WTC11 (cell line): ENCODE data around the gene C20orf141.

Experiments used
- ATF3 ChIP-seq: sonication (generic); formaldehyde crosslinking; conservative IDR thresholded peaks from 2 replicates; pipeline ENCODE4 v1.8.1; 2022; ENCODE audit warnings: mild to moderate bottlenecking, missing genetic modification reagents
- CTCF ChIP-seq: fragments of 200-600 bp; IDR thresholded peaks from 2 replicates; pipeline ENCODE4 v1.8.0; 2022; ENCODE audit warnings: antibody characterized with exemption
- FOXJ3 ChIP-seq: sonication (generic); formaldehyde crosslinking; IDR thresholded peaks from 2 replicates; pipeline ENCODE4 v1.9.0; 2021; ENCODE audit warnings: missing genetic modification reagents, mild to moderate bottlenecking, borderline replicate concordance
- GABPB1 ChIP-seq: sonication (generic); formaldehyde crosslinking; IDR thresholded peaks from 2 replicates; pipeline ENCODE4 v1.8.1; 2023; ENCODE audit warnings: mild to moderate bottlenecking, missing genetic modification reagents
- GRHL2 ChIP-seq: fragments of 250-450 bp; sonication (Bioruptor Pico); IDR thresholded peaks from 2 replicates; pipeline ENCODE4 v1.8.0; 2022; ENCODE audit warnings: mild to moderate bottlenecking, moderate library complexity; ENCODE audit not compliant: insufficient replicate concordance, severe bottlenecking
- KAT7 ChIP-seq: sonication (generic); formaldehyde crosslinking; IDR thresholded peaks from 2 replicates; pipeline ENCODE4 v1.8.1; 2023; ENCODE audit warnings: missing genetic modification reagents, mild to moderate bottlenecking, borderline replicate concordance
- NFE2L1 ChIP-seq: sonication (generic); formaldehyde crosslinking; IDR thresholded peaks from 2 replicates; pipeline ENCODE4 v1.8.1; 2023; ENCODE audit warnings: missing genetic modification reagents
- NFYB ChIP-seq: sonication (generic); formaldehyde crosslinking; conservative IDR thresholded peaks from 2 replicates; pipeline ENCODE4 v1.8.0; 2022; ENCODE audit warnings: low read depth, missing genetic modification reagents
- NR3C1 ChIP-seq: sonication (generic); formaldehyde crosslinking; conservative IDR thresholded peaks from 2 replicates; pipeline ENCODE4 v1.8.1; 2023; ENCODE audit warnings: low read depth, mild to moderate bottlenecking, missing genetic modification reagents
- RELA ChIP-seq: sonication (generic); formaldehyde crosslinking; IDR thresholded peaks from 2 replicates; pipeline ENCODE4 v1.8.1; 2022; ENCODE audit warnings: missing genetic modification reagents, mild to moderate bottlenecking, borderline replicate concordance
- USF1 ChIP-seq: sonication (generic); formaldehyde crosslinking; IDR thresholded peaks from 2 replicates; pipeline ENCODE4 v1.8.0; 2022; ENCODE audit warnings: mild to moderate bottlenecking, missing genetic modification reagents
- TF ChIP-seq, protein P1 (sequence below): sonication (generic); formaldehyde crosslinking; IDR thresholded peaks from 2 replicates; pipeline ENCODE4 v1.8.0; 2022; ENCODE audit warnings: mild to moderate bottlenecking, missing genetic modification reagents
- TF ChIP-seq, protein P2 (sequence below): sonication (generic); formaldehyde crosslinking; IDR thresholded peaks from 2 replicates; pipeline ENCODE4 v1.8.1; 2023; ENCODE audit warnings: mild to moderate bottlenecking, missing genetic modification reagents

- no peak for TF ChIP-seq CTCF
- no peak for TF ChIP-seq GRHL2 (CRISPR knock-in tag)
- no peak for TF ChIP-seq NR3C1
- TF ChIP-seq USF1 (CRISPR knock-in tag): no peak
- no peak for TF ChIP-seq ATF3
- TF ChIP-seq, protein P1, sequence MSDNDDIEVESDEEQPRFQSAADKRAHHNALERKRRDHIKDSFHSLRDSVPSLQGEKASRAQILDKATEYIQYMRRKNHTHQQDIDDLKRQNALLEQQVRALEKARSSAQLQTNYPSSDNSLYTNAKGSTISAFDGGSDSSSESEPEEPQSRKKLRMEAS (CRISPR knock-in tag): no peak
- no peak for TF ChIP-seq NFE2L1 (CRISPR knock-in tag)
- no peak for TF ChIP-seq FOXJ3 (CRISPR knock-in tag)
- TF ChIP-seq RELA (CRISPR knock-in tag): no peak
- no peak for TF ChIP-seq KAT7 (CRISPR knock-in tag)
- TF ChIP-seq GABPB1 (CRISPR knock-in tag): no peak
- TF ChIP-seq, protein P2, sequence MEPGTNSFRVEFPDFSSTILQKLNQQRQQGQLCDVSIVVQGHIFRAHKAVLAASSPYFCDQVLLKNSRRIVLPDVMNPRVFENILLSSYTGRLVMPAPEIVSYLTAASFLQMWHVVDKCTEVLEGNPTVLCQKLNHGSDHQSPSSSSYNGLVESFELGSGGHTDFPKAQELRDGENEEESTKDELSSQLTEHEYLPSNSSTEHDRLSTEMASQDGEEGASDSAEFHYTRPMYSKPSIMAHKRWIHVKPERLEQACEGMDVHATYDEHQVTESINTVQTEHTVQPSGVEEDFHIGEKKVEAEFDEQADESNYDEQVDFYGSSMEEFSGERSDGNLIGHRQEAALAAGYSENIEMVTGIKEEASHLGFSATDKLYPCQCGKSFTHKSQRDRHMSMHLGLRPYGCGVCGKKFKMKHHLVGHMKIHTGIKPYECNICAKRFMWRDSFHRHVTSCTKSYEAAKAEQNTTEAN (CRISPR knock-in tag): no peak
- TF ChIP-seq NFYB (CRISPR knock-in tag): no peak
These were observed 19.8 kb upstream of the C20orf141 start for GRCh38 chr20:2794866-2795447.
